GM20431 (cell line): ENCODE measurements around the gene KIF26B.
"Not testable (repeated sequence)": the region's sequence is repeated elsewhere in the genome, so short reads cannot be mapped to it uniquely, and the experiment has no call there.

Source experiments
- in situ Hi-C: fragments of 300-500 bp; cut with MseI, MboI; formaldehyde crosslinking; loops from one replicate; pipeline ENCODE4 v1.15.0; 2020; ENCODE audit warnings: low sequenced_read_pairs; ENCODE audit not compliant: unreplicated experiment

The KIF26B gene

GRCh38 chr1:245649666-245650065, 494.9 kb downstream of the KIF26B start:
- in situ Hi-C loops, result no loop called here

- in situ Hi-C loops, result no loop called here
Measured at GRCh38 chr1:245650441-245650960, 495.7 kb downstream of the KIF26B start.

- in situ Hi-C loops, result no loop called here
Measured at GRCh38 chr1:245651093-245651492, 496.3 kb downstream of the KIF26B start.

- in situ Hi-C loops, result no loop called here
Measured at GRCh38 chr1:245652116-245652515, 497.3 kb downstream of the KIF26B start.

- in situ Hi-C loops, result no loop called here
Measured at GRCh38 chr1:245652660-245653427, 498.1 kb downstream of the KIF26B start.

GRCh38 chr1:245654460-245655050, 499.8 kb downstream of the KIF26B start:
- in situ Hi-C loops, result no loop called here

- in situ Hi-C loops, result no loop called here
Measured at GRCh38 chr1:245656189-245656717, 501.5 kb downstream of the KIF26B start.

GRCh38 chr1:245657371-245657770, 502.6 kb downstream of the KIF26B start:
- in situ Hi-C loops, result no loop called here

- in situ Hi-C loops, result no loop called here
Measured at GRCh38 chr1:245663373-245663772, 508.6 kb downstream of the KIF26B start.

- in situ Hi-C loops, result no loop called here
Measured at GRCh38 chr1:245663841-245664240, 509.1 kb downstream of the KIF26B start.

- in situ Hi-C loops, result no loop called here
Measured at GRCh38 chr1:245666412-245666811, 511.6 kb downstream of the KIF26B start.

- in situ Hi-C loops, result no loop called here
Measured at GRCh38 chr1:245671349-245671748, 516.6 kb downstream of the KIF26B start.

GRCh38 chr1:245671966-245672767, 517.4 kb downstream of the KIF26B start:
- in situ Hi-C loops, result no loop called here

GRCh38 chr1:245672836-245673656, 518.3 kb downstream of the KIF26B start:
- in situ Hi-C loops, result not testable (repeated sequence)

- in situ Hi-C loops, result no loop called here
Measured at GRCh38 chr1:245673881-245674414, 519.2 kb downstream of the KIF26B start.

- in situ Hi-C loops, result no loop called here
Measured at GRCh38 chr1:245677461-245678240, 522.9 kb downstream of the KIF26B start.

GRCh38 chr1:245678860-245679411, 524.2 kb downstream of the KIF26B start:
- in situ Hi-C loops, result no loop called here
